Camera-type eye (tissue), 1 donor: ENCODE results near the gene NGFR. TPM values are rescaled to one million over a fixed set of nuclear protein-coding genes. Genes with fewer than 3 reads are reported as not detected.

Experiments
- total RNA-seq: library from RNA; depleted of rRNA; stranded (reverse); fragments of >200 nt; gene quantifications from one replicate; pipeline ENCODE4 v1.2.3, GENCODE V29; 2014

NGFR gene, protein sequence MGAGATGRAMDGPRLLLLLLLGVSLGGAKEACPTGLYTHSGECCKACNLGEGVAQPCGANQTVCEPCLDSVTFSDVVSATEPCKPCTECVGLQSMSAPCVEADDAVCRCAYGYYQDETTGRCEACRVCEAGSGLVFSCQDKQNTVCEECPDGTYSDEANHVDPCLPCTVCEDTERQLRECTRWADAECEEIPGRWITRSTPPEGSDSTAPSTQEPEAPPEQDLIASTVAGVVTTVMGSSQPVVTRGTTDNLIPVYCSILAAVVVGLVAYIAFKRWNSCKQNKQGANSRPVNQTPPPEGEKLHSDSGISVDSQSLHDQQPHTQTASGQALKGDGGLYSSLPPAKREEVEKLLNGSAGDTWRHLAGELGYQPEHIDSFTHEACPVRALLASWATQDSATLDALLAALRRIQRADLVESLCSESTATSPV
- total RNA-seq: 47.4 TPM

DNA sequence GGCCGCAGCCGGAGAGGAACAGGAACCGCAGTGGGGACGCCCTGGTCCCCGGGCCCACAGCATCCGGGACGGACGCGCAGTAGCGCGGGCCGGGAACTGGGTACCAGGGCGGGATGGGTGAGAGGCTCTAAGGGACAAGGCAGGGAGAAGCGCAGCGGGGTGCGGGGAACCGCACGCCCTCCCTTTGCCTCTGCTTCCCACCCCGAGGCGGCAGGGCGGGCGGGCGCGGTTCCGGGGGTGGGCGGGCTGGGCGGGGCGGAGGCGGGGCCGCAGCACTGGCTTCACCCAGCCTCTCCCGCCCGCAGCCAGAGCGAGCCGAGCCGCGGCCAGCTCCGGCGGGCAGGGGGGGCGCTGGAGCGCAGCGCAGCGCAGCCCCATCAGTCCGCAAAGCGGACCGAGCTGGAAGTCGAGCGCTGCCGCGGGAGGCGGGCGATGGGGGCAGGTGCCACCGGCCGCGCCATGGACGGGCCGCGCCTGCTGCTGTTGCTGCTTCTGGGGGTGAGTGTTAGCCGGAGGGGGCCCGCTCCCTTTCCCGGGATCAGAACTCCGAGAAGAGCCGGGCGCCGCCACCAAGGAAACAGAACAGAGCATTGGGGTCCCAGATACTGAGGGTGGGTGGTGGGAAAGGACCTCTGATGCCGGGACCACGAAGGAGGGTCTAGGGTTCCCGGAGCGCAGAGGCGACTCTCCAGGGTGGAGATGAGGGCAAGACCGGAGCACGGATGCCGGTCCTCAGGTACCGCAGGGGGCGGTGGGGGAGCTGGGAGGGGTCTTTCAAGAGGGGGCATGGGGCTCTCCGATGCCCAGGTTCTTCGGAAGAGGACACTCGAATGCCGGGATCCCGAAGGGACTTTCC lies at the start of gene NGFR:
Gene NGFR, plus strand, starts transcription at position 308 of the 856 bp plus-strand sequence. Its CDS starts 125 bp downstream, at position 433.

Other genes starting within 250 kb of the NGFR start
- 52.2 TPM for gene ZNF652, start 133.0 kb upstream of the NGFR start, total RNA-seq
- 62.9 TPM for gene PHB1, start 80.4 kb upstream of the NGFR start, total RNA-seq
- gene NXPH3, start 80.6 kb downstream of the NGFR start, total RNA-seq: 6.5 TPM
- gene SPOP, start 182.8 kb downstream of the NGFR start, total RNA-seq: 121 TPM
- gene SLC35B1, start 212.7 kb downstream of the NGFR start, total RNA-seq: 29.4 TPM